ENCODE results near the gene STK26. TPM values are rescaled to one million over a fixed set of nuclear protein-coding genes. Genes with fewer than 3 reads are reported as not detected.

Gene STK26
- total and polyA plus RNA-seq, 2 of the 4 experiments (the other 2 are of a cell fraction) = 0.17 to 0.18 TPM

- Histone ChIP-seq H4K5ac (ENCODE audit: low read depth, low read length) (no peak overlapping the region), H3K4me3 (ENCODE audit: insufficient read depth, low read depth, low read length) (no peak overlapping the region), H3K4ac (ENCODE audit: low read depth, low read length) (no peak overlapping the region), H4K8ac (ENCODE audit: low read depth in 2 of 2, low read length in 2 of 2) (no peak overlapping the region), H3K79me1 (ENCODE audit: low read depth in 1 of 2, low read length in 2 of 2) (no peaks in the 10 kb centered on the region), H3K56ac (ENCODE audit: extremely low read depth, insufficient read depth, low read length) (no peak overlapping the region), H4K20me1 (ENCODE audit: insufficient read depth, low read length) (no peaks in the 10 kb centered on the region), H3K27me3 (ENCODE audit: control insufficient read depth, insufficient read depth, low read length) (peaks cover 14% of the 10 kb centered on the region; the same call in 1 of the 2 replicates), H2BK5ac (ENCODE audit: low read depth, low read length, poor library complexity, severe bottlenecking) (no peak overlapping the region), H2BK20ac (ENCODE audit: low read depth, low read length) (no peak overlapping the region), H2BK120ac (ENCODE audit: low read depth, low read length) (no peak overlapping the region), H3K9me3 (ENCODE audit: control insufficient read depth, insufficient read depth, low read length) (no peaks in the 10 kb centered on the region), H3K4me2 (ENCODE audit: low read depth, low read length) (no peak overlapping the region), H4K91ac (ENCODE audit: insufficient read depth, low read depth, low read length) (no peak overlapping the region), H3K9me1 (ENCODE audit: insufficient read depth, low read length) (no peaks in the 10 kb centered on the region), H3K27ac (ENCODE audit: insufficient read depth, low read length) (no peak overlapping the region), H2AK5ac (ENCODE audit: low read depth, low read length) (no peak overlapping the region), H3K36me3 (ENCODE audit: control insufficient read depth, insufficient read depth, low read length) (no peaks in the 10 kb centered on the region), H3K23ac (ENCODE audit: low read depth, low read length) (no peak overlapping the region), H3K9ac (ENCODE audit: low read depth, low read length) (no peak overlapping the region), H2AFZ (replicated peaks; ENCODE audit: low read length, poor library complexity) (no peak overlapping the region), H3K4me1 (ENCODE audit: control insufficient read depth, insufficient read depth, low read length) (no peaks in the 10 kb centered on the region), H2AK9ac (replicated peaks; ENCODE audit: low read depth, low read length, poor library complexity) (no peak overlapping the region), H2BK15ac (ENCODE audit: low read depth, low read length) (no peak overlapping the region), H3K14ac (replicated peaks; ENCODE audit: low read depth, low read length) (no peak overlapping the region), H3K18ac (ENCODE audit: low read depth, low read length) (no peak overlapping the region)
- WGBS, 2 experiments (ENCODE audit: extremely low coverage in 2 of 2, insufficient read length in 1 of 2) = 20% methylated on average over 1 of the region's 2 CpGs; no CpG with 5 or more reads in 1 of the 2 experiments
- DNase-seq (no peak), ATAC-seq (ENCODE audit: low read depth) (no peak)
- POLR2A ChIA-PET (ENCODE audit: unreplicated experiment) = no interaction called here
- intact Hi-C loops (cut with micrococcal nuclease) = no loop called here
- BruUV-seq (replicated peaks) = no TSS peak
- dilution Hi-C loops (cut with HindIII; ENCODE audit: low sequenced_read_pairs, unreplicated experiment) = no loop called here
- TF ChIP-seq SMC3 (IDR thresholded peaks at IDR 0.05; ENCODE audit: low read depth, low read length) = no peak
- no peak for TF ChIP-seq POLR2A (IDR thresholded peaks at IDR 0.05; ENCODE audit: low read depth, low read length)
- in situ Hi-C loops (cut with MboI; ENCODE audit: low sequenced_read_pairs) = no loop called here
- CTCF ChIA-PET = interaction anchor here (0.6 kb wide), 1 partner anchor 561 kb away, joined by 4 read pairs; no protein-coding TSS in a partner anchor
Observed at GRCh38 chrX:132086672-132087071, 63.6 kb downstream of the STK26 start.
